GM23338 (cell line): ENCODE results near the gene STK33. TPM values are rescaled to one million over a fixed set of nuclear protein-coding genes. Genes with fewer than 3 reads are reported as not detected.

Experiments used
- ATAC-seq: fragments of 200-7000 bp; cut with Tn5 transposase; 3 replicates; pipeline ENCODE4 v1.9.1; 2020
- DNase-seq: peaks from one replicate; pipeline ENCODE4 v3.0.0-alpha.2; 2015; ENCODE audit warnings: low spot score
- H2AFZ ChIP-seq: fragments of 200-600 bp; sonication (generic); 2 replicates; pipeline ENCODE4 v1.8.0; 2016; ENCODE audit warnings: antibody characterized with exemption, mild to moderate bottlenecking, moderate library complexity
- H3F3A ChIP-seq: fragments of 200-600 bp; sonication (generic); replicated peaks from 2 replicates; pipeline ENCODE4 v1.8.0; 2017; ENCODE audit warnings: antibody characterized with exemption, mixed run types, low read depth
- H3K27ac ChIP-seq: fragments of 200-600 bp; sonication (generic); 2 replicates; pipeline ENCODE4 v1.6.1; 2016; ENCODE audit warnings: low read depth
- H3K27me3 ChIP-seq: fragments of 200-600 bp; sonication (generic); 2 replicates; pipeline ENCODE4 v1.8.0; 2016; ENCODE audit warnings: mild to moderate bottlenecking, mixed run types, moderate library complexity; ENCODE audit not compliant: insufficient read depth
- H3K36me3 ChIP-seq: fragments of 200-600 bp; sonication (generic); 2 replicates; pipeline ENCODE4 v1.8.0; 2016; ENCODE audit warnings: mild to moderate bottlenecking; ENCODE audit not compliant: insufficient read depth
- H3K4me1 ChIP-seq: fragments of 200-600 bp; sonication (generic); 2 replicates; pipeline ENCODE4 v1.8.0; 2016; ENCODE audit warnings: mild to moderate bottlenecking, moderate library complexity; ENCODE audit not compliant: insufficient read depth
- H3K4me2 ChIP-seq: fragments of 200-600 bp; sonication (generic); 2 replicates; pipeline ENCODE4 v1.7.1; 2017; ENCODE audit warnings: mixed run types
- H3K4me3 ChIP-seq: fragments of 200-600 bp; sonication (generic); 2 replicates; pipeline ENCODE4 v1.6.1; 2016; ENCODE audit warnings: mixed run types
- H3K79me2 ChIP-seq: fragments of 200-600 bp; sonication (generic); replicated peaks from 2 replicates; pipeline ENCODE4 v1.8.0; 2017; ENCODE audit warnings: mild to moderate bottlenecking; ENCODE audit not compliant: insufficient read depth
- H3K9me2 ChIP-seq: fragments of 200-600 bp; sonication (generic); 2 replicates; pipeline ENCODE4 v1.8.0; 2017; ENCODE audit not compliant: insufficient read depth
- H4K20me1 ChIP-seq: fragments of 200-600 bp; sonication (generic); replicated peaks from 2 replicates; pipeline ENCODE4 v1.8.0; 2017; ENCODE audit warnings: mild to moderate bottlenecking; ENCODE audit not compliant: insufficient read depth
- H3K27ac Mint-ChIP-seq: 2 replicates; pipeline ENCODE4 v1.8.0; 2020; ENCODE audit warnings: inconsistent platforms, mild to moderate bottlenecking, moderate library complexity, mixed read lengths
- H3K27me3 Mint-ChIP-seq: 3 replicates; pipeline ENCODE4 v1.8.0; 2022; ENCODE audit warnings: low read depth, mild to moderate bottlenecking, moderate library complexity, mixed read lengths, inconsistent platforms; ENCODE audit not compliant: insufficient read depth, poor library complexity
- H3K36me3 Mint-ChIP-seq: 3 replicates; pipeline ENCODE4 v1.8.0; 2021; ENCODE audit warnings: low read depth, mild to moderate bottlenecking, inconsistent platforms, moderate library complexity, mixed read lengths
- H3K4me1 Mint-ChIP-seq: 3 replicates; pipeline ENCODE4 v1.8.0; 2020; ENCODE audit warnings: mild to moderate bottlenecking, inconsistent platforms, mixed read lengths
- H3K4me3 Mint-ChIP-seq: 3 replicates; pipeline ENCODE4 v1.8.0; 2021; ENCODE audit warnings: moderate library complexity, mild to moderate bottlenecking, inconsistent platforms, mixed read lengths
- H3K9me3 Mint-ChIP-seq: 3 replicates; pipeline ENCODE4 v1.8.0; 2020; ENCODE audit warnings: moderate library complexity, mild to moderate bottlenecking, inconsistent platforms, mixed read lengths
- CREB1 ChIP-seq: fragments of 250-450 bp; sonication (Bioruptor Pico); IDR thresholded peaks from 2 replicates; pipeline ENCODE4 v1.5.0; 2020; ENCODE audit warnings: low read depth, mild to moderate bottlenecking, moderate library complexity
- ETS1 ChIP-seq: IDR thresholded peaks from 2 replicates; pipeline ENCODE4 v1.6.1; 2016; ENCODE audit warnings: antibody characterized with exemption
- EZH2 ChIP-seq: fragments of 200-600 bp; sonication (generic); IDR thresholded peaks from one replicate; pipeline ENCODE4 v1.8.0; 2017; ENCODE audit warnings: antibody characterized with exemption, mild to moderate bottlenecking, low read depth; ENCODE audit not compliant: unreplicated experiment
- EZH2phosphoT487 ChIP-seq: fragments of 200-600 bp; sonication (generic); IDR thresholded peaks from one replicate; pipeline ENCODE4 v1.8.1; 2018; ENCODE audit warnings: antibody characterized with exemption; ENCODE audit not compliant: unreplicated experiment
- JUNB ChIP-seq: IDR thresholded peaks from one replicate; pipeline ENCODE4 v1.6.1; 2016; ENCODE audit warnings: antibody characterized with exemption; ENCODE audit not compliant: unreplicated experiment
- NANOG ChIP-seq: IDR thresholded peaks from 2 replicates; pipeline ENCODE4 v1.6.1; 2016; ENCODE audit warnings: antibody characterized with exemption, borderline replicate concordance
- POLR2AphosphoS5 ChIP-seq: IDR thresholded peaks from 2 replicates; pipeline ENCODE4 v1.6.1; 2016; ENCODE audit warnings: antibody characterized with exemption, low read depth
- STAT1 ChIP-seq: IDR thresholded peaks from one replicate; pipeline ENCODE4 v1.6.1; 2016; ENCODE audit warnings: antibody characterized with exemption; ENCODE audit not compliant: unreplicated experiment
- ZNF114 ChIP-seq: fragments of 250-450 bp; sonication (Bioruptor Pico); IDR thresholded peaks from 2 replicates; pipeline ENCODE4 v1.5.0; 2020; ENCODE audit warnings: mild to moderate bottlenecking, moderate library complexity
- ZNF331 ChIP-seq: fragments of 250-450 bp; sonication (Bioruptor Pico); IDR thresholded peaks from 2 replicates; pipeline ENCODE4 v1.5.0; 2020; ENCODE audit warnings: low read depth, mild to moderate bottlenecking, moderate library complexity
- ZNF462 ChIP-seq: fragments of 250-450 bp; sonication (Bioruptor Pico); IDR thresholded peaks from 2 replicates; pipeline ENCODE4 v1.5.0; 2020; ENCODE audit warnings: mild to moderate bottlenecking, moderate library complexity
- polyA plus RNA-seq: library from polyadenylated mRNA; unstranded; fragments of >200 nt; fragmentation: Nextera tagmentation; extraction: Ambion mirVana; gene quantifications from 2 replicates; pipeline ENCODE4 v1.2.1, GENCODE V29; 2016
- total RNA-seq: library from RNA; depleted of rRNA; stranded (reverse); fragments of >200 nt; shearing (Covaris generic); gene quantifications from 2 replicates; pipeline ENCODE4 v1.2.3, GENCODE V29; 2014
- TF ChIP-seq, protein P1 (sequence below), 2 experiments: fragments of 200-600 bp in 1 of 2; sonication (generic) in 1 of 2; conservative IDR thresholded peaks; 2 replicates each; pipeline versions ENCODE4 v1.5.1 to v1.6.1; 2016 to 2017; ENCODE audit warnings: antibody characterized with exemption in 2 of 2, low read depth in 2 of 2, mild to moderate bottlenecking in 2 of 2, moderate library complexity in 1 of 2
- TF ChIP-seq, protein P2 (sequence below): IDR thresholded peaks from one replicate; pipeline ENCODE4 v1.6.1; 2018; ENCODE audit warnings: antibody characterized with exemption; ENCODE audit not compliant: unreplicated experiment

The STK33 gene
- total and polyA plus RNA-seq, 2 experiments from 2014 or later = 17.2 to 18.2 TPM

DNA sequence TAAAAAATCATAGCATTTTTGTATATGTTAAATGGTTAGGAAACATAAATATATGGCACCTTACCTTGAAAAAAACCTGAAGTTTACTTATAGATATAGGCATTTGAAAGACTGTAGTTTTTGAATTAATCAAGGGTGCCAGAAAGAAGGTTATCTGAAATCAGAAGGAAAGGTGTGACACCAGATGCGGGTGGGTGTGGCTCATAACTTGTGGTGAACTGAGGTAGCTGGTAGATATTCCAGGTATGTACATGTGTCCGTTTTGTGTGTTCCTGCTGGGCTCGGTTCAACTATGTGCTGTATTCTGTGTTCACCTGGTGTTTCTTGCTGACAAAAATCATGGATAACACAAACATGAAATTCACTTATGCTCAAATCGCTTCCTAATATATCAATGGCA lies 35.6 kb downstream of the STK33 start:
- Histone ChIP-seq H3K4me3 (no peak overlapping the region), H3K79me2 (no peaks in the 10 kb centered on the region), H3K27me3 (no peaks in the 10 kb centered on the region), H2AFZ (no peak overlapping the region), H3F3A (no peaks in the 10 kb centered on the region), H3K27ac (no peak overlapping the region), H3K36me3 (no peaks in the 10 kb centered on the region), H3K4me2 (no peak overlapping the region), H3K4me1 (no peaks in the 10 kb centered on the region), H3K9me2 (no peaks in the 10 kb centered on the region; the same call in 1 of the 2 replicates), H4K20me1 (no peaks in the 10 kb centered on the region)
- DNase-seq (no peak), ATAC-seq (no peak)
- Mint-ChIP-seq H3K4me3 (no peak overlapping the region), H3K36me3 (peaks cover 5% of the 10 kb centered on the region; the same call in 2 of the 3 replicates), H3K9me3 (peaks cover 15% of the 10 kb centered on the region; the same call in 2 of the 3 replicates), H3K4me1 (no peaks in the 10 kb centered on the region), H3K27me3 (peaks cover 5% of the 10 kb centered on the region), H3K27ac (no peak overlapping the region)
- TF ChIP-seq ZNF331 (CRISPR knock-in tag) (no peak), JUNB (no peak), ZNF462 (CRISPR knock-in tag) (no peak), ETS1 (no peak), EZH2phosphoT487 (no peak), ZNF114 (no peak), NANOG (no peak), EZH2 (no peak), CREB1 (no peak), POLR2AphosphoS5 (no peak), STAT1 (no peak)
- TF ChIP-seq, protein P1, sequence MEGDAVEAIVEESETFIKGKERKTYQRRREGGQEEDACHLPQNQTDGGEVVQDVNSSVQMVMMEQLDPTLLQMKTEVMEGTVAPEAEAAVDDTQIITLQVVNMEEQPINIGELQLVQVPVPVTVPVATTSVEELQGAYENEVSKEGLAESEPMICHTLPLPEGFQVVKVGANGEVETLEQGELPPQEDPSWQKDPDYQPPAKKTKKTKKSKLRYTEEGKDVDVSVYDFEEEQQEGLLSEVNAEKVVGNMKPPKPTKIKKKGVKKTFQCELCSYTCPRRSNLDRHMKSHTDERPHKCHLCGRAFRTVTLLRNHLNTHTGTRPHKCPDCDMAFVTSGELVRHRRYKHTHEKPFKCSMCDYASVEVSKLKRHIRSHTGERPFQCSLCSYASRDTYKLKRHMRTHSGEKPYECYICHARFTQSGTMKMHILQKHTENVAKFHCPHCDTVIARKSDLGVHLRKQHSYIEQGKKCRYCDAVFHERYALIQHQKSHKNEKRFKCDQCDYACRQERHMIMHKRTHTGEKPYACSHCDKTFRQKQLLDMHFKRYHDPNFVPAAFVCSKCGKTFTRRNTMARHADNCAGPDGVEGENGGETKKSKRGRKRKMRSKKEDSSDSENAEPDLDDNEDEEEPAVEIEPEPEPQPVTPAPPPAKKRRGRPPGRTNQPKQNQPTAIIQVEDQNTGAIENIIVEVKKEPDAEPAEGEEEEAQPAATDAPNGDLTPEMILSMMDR (conservative IDR thresholded peaks at IDR 0.05; ENCODE audit: low read depth in 2 of 2) = no peak
- TF ChIP-seq, protein P2, sequence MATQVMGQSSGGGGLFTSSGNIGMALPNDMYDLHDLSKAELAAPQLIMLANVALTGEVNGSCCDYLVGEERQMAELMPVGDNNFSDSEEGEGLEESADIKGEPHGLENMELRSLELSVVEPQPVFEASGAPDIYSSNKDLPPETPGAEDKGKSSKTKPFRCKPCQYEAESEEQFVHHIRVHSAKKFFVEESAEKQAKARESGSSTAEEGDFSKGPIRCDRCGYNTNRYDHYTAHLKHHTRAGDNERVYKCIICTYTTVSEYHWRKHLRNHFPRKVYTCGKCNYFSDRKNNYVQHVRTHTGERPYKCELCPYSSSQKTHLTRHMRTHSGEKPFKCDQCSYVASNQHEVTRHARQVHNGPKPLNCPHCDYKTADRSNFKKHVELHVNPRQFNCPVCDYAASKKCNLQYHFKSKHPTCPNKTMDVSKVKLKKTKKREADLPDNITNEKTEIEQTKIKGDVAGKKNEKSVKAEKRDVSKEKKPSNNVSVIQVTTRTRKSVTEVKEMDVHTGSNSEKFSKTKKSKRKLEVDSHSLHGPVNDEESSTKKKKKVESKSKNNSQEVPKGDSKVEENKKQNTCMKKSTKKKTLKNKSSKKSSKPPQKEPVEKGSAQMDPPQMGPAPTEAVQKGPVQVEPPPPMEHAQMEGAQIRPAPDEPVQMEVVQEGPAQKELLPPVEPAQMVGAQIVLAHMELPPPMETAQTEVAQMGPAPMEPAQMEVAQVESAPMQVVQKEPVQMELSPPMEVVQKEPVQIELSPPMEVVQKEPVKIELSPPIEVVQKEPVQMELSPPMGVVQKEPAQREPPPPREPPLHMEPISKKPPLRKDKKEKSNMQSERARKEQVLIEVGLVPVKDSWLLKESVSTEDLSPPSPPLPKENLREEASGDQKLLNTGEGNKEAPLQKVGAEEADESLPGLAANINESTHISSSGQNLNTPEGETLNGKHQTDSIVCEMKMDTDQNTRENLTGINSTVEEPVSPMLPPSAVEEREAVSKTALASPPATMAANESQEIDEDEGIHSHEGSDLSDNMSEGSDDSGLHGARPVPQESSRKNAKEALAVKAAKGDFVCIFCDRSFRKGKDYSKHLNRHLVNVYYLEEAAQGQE = no peak
